IMR-90 (cell line): ENCODE data around the gene ATP1A4. TPM values are rescaled to one million over a fixed set of nuclear protein-coding genes. Genes with fewer than 3 reads are reported as not detected.

ENCODE experiments used
- ATAC-seq: fragments of 200-7000 bp; cut with Tn5 transposase; 2 replicates; pipeline ENCODE4 v1.9.1; 2020; ENCODE audit warnings: low read depth, mild to moderate bottlenecking, moderate library complexity
- BruUV-seq: library from RNA; stranded (reverse); fragments of 400-500 nt; replicated peaks from 2 replicates; lab custom pipeline; 2021; lab: Mats Ljungman, UMichigan
- CTCF ChIA-PET: fragments of 300-600 bp; formaldehyde crosslinking; extraction: SDS; loops from one replicate; lab custom pipeline; 2021; ENCODE audit warnings: antibody characterized with exemption; lab: Yijun Ruan, JAX
- POLR2A ChIA-PET: fragments of 300-600 bp; sonication (Branson Sonifier 250); formaldehyde crosslinking; loops from one replicate; lab custom pipeline; 2022; ENCODE audit warnings: antibody characterized with exemption; ENCODE audit not compliant: unreplicated experiment; lab: Charles Lee
- DNase-seq: peaks from one replicate; pipeline ENCODE4 v3.0.0; 2013
- H2AFZ ChIP-seq: replicated peaks from 2 replicates; pipeline ENCODE3; 2013; ENCODE audit warnings: low read length, mild to moderate bottlenecking; ENCODE audit not compliant: poor library complexity
- H2AK5ac ChIP-seq: 2 replicates; pipeline ENCODE4 v1.6.1; 2013; ENCODE audit warnings: low read depth, low read length, inconsistent platforms
- H2AK9ac ChIP-seq: replicated peaks from 2 replicates; pipeline ENCODE3; 2013; ENCODE audit warnings: mild to moderate bottlenecking, low read depth, low read length, moderate library complexity; ENCODE audit not compliant: poor library complexity
- H2BK120ac ChIP-seq: 2 replicates; pipeline ENCODE4 v1.6.1; 2013; ENCODE audit warnings: low read depth, low read length, inconsistent platforms
- H2BK15ac ChIP-seq: 3 replicates; pipeline ENCODE4 v1.6.1; 2013; ENCODE audit warnings: low read depth, low read length, inconsistent platforms
- H2BK20ac ChIP-seq: 2 replicates; pipeline ENCODE4 v1.6.1; 2013; ENCODE audit warnings: low read depth, mild to moderate bottlenecking, inconsistent platforms, low read length, moderate library complexity
- H2BK5ac ChIP-seq: 2 replicates; pipeline ENCODE4 v1.6.1; 2013; ENCODE audit warnings: mild to moderate bottlenecking, low read depth, low read length, inconsistent platforms; ENCODE audit not compliant: poor library complexity, severe bottlenecking
- H3K14ac ChIP-seq: replicated peaks from 2 replicates; pipeline ENCODE4 v1.6.1; 2013; ENCODE audit warnings: low read depth, low read length, inconsistent platforms
- H3K18ac ChIP-seq: 2 replicates; pipeline ENCODE4 v1.6.1; 2013; ENCODE audit warnings: low read depth, low read length, control low read depth
- H3K23ac ChIP-seq: 2 replicates; pipeline ENCODE4 v1.6.1; 2013; ENCODE audit warnings: low read depth, low read length, inconsistent platforms
- H3K27ac ChIP-seq: 2 replicates; pipeline ENCODE4 v1.5.1; 2013; ENCODE audit warnings: mild to moderate bottlenecking, control low read depth, low read length; ENCODE audit not compliant: insufficient read depth
- H3K27me3 ChIP-seq: 2 replicates; pipeline ENCODE4 v1.6.1; 2013; ENCODE audit warnings: low read length; ENCODE audit not compliant: control insufficient read depth, insufficient read depth
- H3K36me3 ChIP-seq: 2 replicates; pipeline ENCODE4 v1.6.1; 2013; ENCODE audit warnings: low read length, mixed read lengths; ENCODE audit not compliant: control insufficient read depth, insufficient read depth
- H3K4ac ChIP-seq: 2 replicates; pipeline ENCODE4 v1.6.1; 2013; ENCODE audit warnings: low read depth, low read length, inconsistent platforms
- H3K4me1 ChIP-seq: 2 replicates; pipeline ENCODE4 v1.6.1; 2013; ENCODE audit warnings: low read length, mixed read lengths; ENCODE audit not compliant: control insufficient read depth, insufficient read depth
- H3K4me2 ChIP-seq: 2 replicates; pipeline ENCODE4 v1.6.1; 2013; ENCODE audit warnings: low read depth, mild to moderate bottlenecking, control low read depth, low read length, moderate library complexity
- H3K4me3 ChIP-seq: 2 replicates; pipeline ENCODE4 v1.5.1; 2013; ENCODE audit warnings: low read depth, mild to moderate bottlenecking, control low read depth, low read length, moderate library complexity; ENCODE audit not compliant: insufficient read depth
- H3K56ac ChIP-seq: 2 replicates; pipeline ENCODE4 v1.6.1; 2013; ENCODE audit warnings: low read length, inconsistent platforms; ENCODE audit not compliant: insufficient read depth; ENCODE audit errors: extremely low read depth
- H3K79me1 ChIP-seq, 2 experiments: 2 replicates each; pipeline ENCODE4 v1.6.1; 2013; ENCODE audit warnings: low read length in 2 of 2, inconsistent platforms in 1 of 2, low read depth in 1 of 2
- H3K9ac ChIP-seq: 2 replicates; pipeline ENCODE4 v1.6.1; 2013; ENCODE audit warnings: low read depth, low read length, control low read depth
- H3K9me1 ChIP-seq: 2 replicates; pipeline ENCODE4 v1.6.1; 2013; ENCODE audit warnings: low read length, inconsistent platforms; ENCODE audit not compliant: insufficient read depth
- H3K9me3 ChIP-seq: 2 replicates; pipeline ENCODE4 v1.6.1; 2013; ENCODE audit warnings: low read length; ENCODE audit not compliant: control insufficient read depth, insufficient read depth
- H4K20me1 ChIP-seq: 2 replicates; pipeline ENCODE4 v1.6.1; 2013; ENCODE audit warnings: low read length, inconsistent platforms; ENCODE audit not compliant: insufficient read depth
- H4K5ac ChIP-seq: 2 replicates; pipeline ENCODE4 v1.6.1; 2013; ENCODE audit warnings: mild to moderate bottlenecking, low read depth, low read length, control low read depth
- H4K8ac ChIP-seq, 2 experiments: 2 replicates each; pipeline ENCODE4 v1.6.1; 2013; ENCODE audit warnings: low read depth in 2 of 2, low read length in 2 of 2, control low read depth in 1 of 2, inconsistent platforms in 1 of 2
- H4K91ac ChIP-seq: 2 replicates; pipeline ENCODE4 v1.6.1; 2013; ENCODE audit warnings: low read depth, low read length, inconsistent platforms; ENCODE audit not compliant: insufficient read depth
- BHLHE40 ChIP-seq: fragments of 150-350 bp; IDR thresholded peaks from 2 replicates; pipeline ENCODE4 v1.6.1; 2016; ENCODE audit warnings: mild to moderate bottlenecking, low read depth, low read length
- CHD1 ChIP-seq: IDR thresholded peaks from 2 replicates; pipeline ENCODE4 v1.6.1; 2012; ENCODE audit warnings: low read depth, low read length, improper control_type of control experiment
- MAFK ChIP-seq: IDR thresholded peaks from 2 replicates; pipeline ENCODE4 v1.6.1; 2012; ENCODE audit warnings: low read depth, low read length, improper control_type of control experiment
- MAZ ChIP-seq: IDR thresholded peaks from 2 replicates; pipeline ENCODE4 v1.6.1; 2012; ENCODE audit warnings: low read depth, mild to moderate bottlenecking, low read length, improper control_type of control experiment, moderate library complexity, borderline replicate concordance
- MXI1 ChIP-seq: IDR thresholded peaks from 2 replicates; pipeline ENCODE4 v1.6.1; 2012; ENCODE audit warnings: low read depth, mild to moderate bottlenecking, low read length, moderate library complexity, borderline replicate concordance
- NFE2L2 ChIP-seq: fragments of 150-350 bp; IDR thresholded peaks from 2 replicates; pipeline ENCODE4 v1.6.1; 2016; ENCODE audit warnings: low read depth, mild to moderate bottlenecking, low read length
- RAD21 ChIP-seq: IDR thresholded peaks from 2 replicates; pipeline ENCODE4 v1.6.1; 2012; ENCODE audit warnings: low read length, improper control_type of control experiment
- RCOR1 ChIP-seq: IDR thresholded peaks from 2 replicates; pipeline ENCODE4 v1.6.1; 2012; ENCODE audit warnings: mild to moderate bottlenecking, low read length, improper control_type of control experiment; ENCODE audit not compliant: insufficient replicate concordance
- RFX5 ChIP-seq: IDR thresholded peaks from 2 replicates; pipeline ENCODE4 v1.8.0; 2012; ENCODE audit warnings: low read depth, mild to moderate bottlenecking, low read length, moderate library complexity
- SMC3 ChIP-seq: fragments of 150-350 bp; IDR thresholded peaks from 2 replicates; pipeline ENCODE4 v1.6.1; 2016; ENCODE audit warnings: low read depth, mild to moderate bottlenecking, antibody characterized with exemption, low read length, moderate library complexity
- WGBS, 2 experiments: methylation state at CpG; one replicate each; pipeline versions ENCODE4 v1.1.5 to v1.1.7; 2013; ENCODE audit warnings: missing lambda C conversion rate in 2 of 2; ENCODE audit not compliant: insufficient read length in 1 of 2; ENCODE audit errors: extremely low coverage in 2 of 2; 5-methylcytosine and 5-hydroxymethylcytosine counted together
- dilution Hi-C: fragments of 300-500 bp; cut with HindIII; formaldehyde crosslinking; loops from one replicate; pipeline ENCODE4 v1.14.3; 2018; ENCODE audit warnings: low sequenced_read_pairs; ENCODE audit not compliant: unreplicated experiment
- in situ Hi-C: fragments of 300-500 bp; cut with MboI; formaldehyde crosslinking; loops from 3 replicates; pipeline ENCODE4 v1.14.3; 2019; ENCODE audit warnings: low sequenced_read_pairs, inconsistent platforms, mixed read lengths
- intact Hi-C: fragments of 100-400 bp; cut with micrococcal nuclease; formaldehyde crosslinking; loops from 2 replicates; pipeline ENCODE4 v1.10.0; 2022
- polyA plus RNA-seq, 3 experiments: library from polyadenylated mRNA; depleted of rRNA; stranded (reverse); fragments of >200 nt; gene quantifications; 2 replicates each; pipeline ENCODE4 v1.2.3, GENCODE V29; 2012; ENCODE audit warnings: low replicate concordance in 1 of 3
- total RNA-seq: library from RNA; depleted of rRNA; stranded (reverse); fragments of >200 nt; gene quantifications from 2 replicates; pipeline ENCODE4 v1.2.3, GENCODE V29; 2012
- TF ChIP-seq, protein P1 (sequence below): conservative IDR thresholded peaks from 2 replicates; pipeline ENCODE4 v1.5.1; 2012; ENCODE audit warnings: mild to moderate bottlenecking, low read depth, low read length, improper control_type of control experiment

ATP1A4 gene
- total and polyA plus RNA-seq, 2 of the 4 experiments (the other 2 are of a cell fraction), result not detected

DNA sequence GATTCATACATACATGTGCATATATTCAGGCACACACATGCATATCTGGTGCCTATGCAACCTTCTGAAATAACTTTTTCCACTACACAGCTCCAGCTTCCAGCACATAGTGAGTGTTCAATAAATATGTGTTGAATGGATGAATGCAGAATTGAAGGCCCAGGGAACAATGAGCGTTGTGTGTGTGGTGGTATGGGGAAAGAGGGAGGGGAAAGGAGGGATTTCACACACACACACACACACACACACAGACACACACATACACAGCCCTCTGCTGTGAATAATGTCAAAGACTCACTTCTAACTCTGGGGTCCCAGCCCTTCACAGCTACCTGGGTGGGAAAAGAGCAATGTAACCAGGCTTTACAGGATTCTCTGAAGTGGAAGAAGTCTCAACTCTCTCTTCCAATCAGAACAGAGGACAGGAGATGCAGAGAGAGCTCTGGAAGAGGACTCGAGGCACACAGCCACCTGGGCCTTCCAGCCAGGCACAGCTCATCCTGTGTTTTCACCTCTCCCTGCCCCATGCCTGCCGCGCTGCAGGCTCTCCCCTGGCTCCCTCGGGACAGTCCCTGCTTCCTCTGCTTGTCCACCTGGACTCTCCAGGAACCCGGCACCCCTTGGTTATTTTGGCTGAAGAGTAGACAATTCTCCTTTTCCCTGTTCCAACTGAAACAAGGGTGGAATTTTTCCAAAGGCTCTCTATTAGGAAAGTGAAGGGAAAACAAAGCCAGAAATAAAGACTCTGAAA, 47.6 kb upstream of the ATP1A4 start:
- intact Hi-C loops (no loop called here), dilution Hi-C loops (loop anchor here (10.0 kb wide), 1 partner anchor 111 kb away; no protein-coding TSS in a partner anchor), in situ Hi-C loops (no loop called here)
- H4K91ac ChIP-seq, result no peak overlapping the region
- no TSS peak for BruUV-seq
- H3K4me3 ChIP-seq, result no peak overlapping the region
- H3K27ac ChIP-seq, result no peak overlapping the region
- POLR2A ChIA-PET, result no interaction called here
- DNase-seq (no peak), ATAC-seq (no peak)
- H3K23ac ChIP-seq, result no peak overlapping the region; the same call in 1 of the 2 replicates
- H3K27me3 ChIP-seq, result peaks cover 17% of the 10 kb centered on the region
- H2AFZ ChIP-seq, result no peak overlapping the region
- H3K4me1 ChIP-seq, result peaks cover 13% of the 10 kb centered on the region
- H3K9me3 ChIP-seq, result no peaks in the 10 kb centered on the region
- CTCF ChIA-PET, result interaction anchor here (0.6 to 2.4 kb wide), 5 partner anchors 20 to 270 kb away, joined by 3 to 6 read pairs (median 4); no protein-coding TSS in a partner anchor
- WGBS, 2 experiments, result no CpG with 5 or more reads among the region's 6 CpGs
- no peak overlapping the region for H2BK120ac ChIP-seq
- H3K4ac ChIP-seq, result no peak overlapping the region
- no peak overlapping the region for H3K4me2 ChIP-seq
- H4K8ac ChIP-seq, result no peak overlapping the region
- no peaks in the 10 kb centered on the region for H3K36me3 ChIP-seq
- TF ChIP-seq CHD1 (no peak), SMC3 (no peak), NFE2L2 (no peak), RCOR1 (no peak), BHLHE40 (no peak), MXI1 (no peak), RAD21 (no peak), MAFK (no peak), RFX5 (no peak), MAZ (no peak)
- TF ChIP-seq, protein P1, sequence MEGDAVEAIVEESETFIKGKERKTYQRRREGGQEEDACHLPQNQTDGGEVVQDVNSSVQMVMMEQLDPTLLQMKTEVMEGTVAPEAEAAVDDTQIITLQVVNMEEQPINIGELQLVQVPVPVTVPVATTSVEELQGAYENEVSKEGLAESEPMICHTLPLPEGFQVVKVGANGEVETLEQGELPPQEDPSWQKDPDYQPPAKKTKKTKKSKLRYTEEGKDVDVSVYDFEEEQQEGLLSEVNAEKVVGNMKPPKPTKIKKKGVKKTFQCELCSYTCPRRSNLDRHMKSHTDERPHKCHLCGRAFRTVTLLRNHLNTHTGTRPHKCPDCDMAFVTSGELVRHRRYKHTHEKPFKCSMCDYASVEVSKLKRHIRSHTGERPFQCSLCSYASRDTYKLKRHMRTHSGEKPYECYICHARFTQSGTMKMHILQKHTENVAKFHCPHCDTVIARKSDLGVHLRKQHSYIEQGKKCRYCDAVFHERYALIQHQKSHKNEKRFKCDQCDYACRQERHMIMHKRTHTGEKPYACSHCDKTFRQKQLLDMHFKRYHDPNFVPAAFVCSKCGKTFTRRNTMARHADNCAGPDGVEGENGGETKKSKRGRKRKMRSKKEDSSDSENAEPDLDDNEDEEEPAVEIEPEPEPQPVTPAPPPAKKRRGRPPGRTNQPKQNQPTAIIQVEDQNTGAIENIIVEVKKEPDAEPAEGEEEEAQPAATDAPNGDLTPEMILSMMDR, result no peak
- H3K14ac ChIP-seq, result no peak overlapping the region
- H3K9ac ChIP-seq, result no peak overlapping the region
- H2BK20ac ChIP-seq, result no peak overlapping the region
- no peaks in the 10 kb centered on the region for H3K79me1 ChIP-seq
- H4K5ac ChIP-seq, result no peak overlapping the region; the same call in 1 of the 2 replicates
- no peak overlapping the region for H2BK15ac ChIP-seq
- H3K56ac ChIP-seq, result no peak overlapping the region
- no peak overlapping the region for H2AK9ac ChIP-seq
- H3K9me1 ChIP-seq, result no peaks in the 10 kb centered on the region
- no peaks in the 10 kb centered on the region for H4K20me1 ChIP-seq
- no peak overlapping the region for H2BK5ac ChIP-seq
- H3K18ac ChIP-seq, result no peak overlapping the region
- H2AK5ac ChIP-seq, result no peak overlapping the region
